Common myeloid progenitor, CD34-positive (primary cell): ENCODE measurements around the gene PLEKHO2.

Source experiments
- CTCF ChIA-PET: fragments of 350-600 bp; sonication (Branson Sonifier 250); formaldehyde crosslinking; loops from one replicate; lab custom pipeline; 2021; ENCODE audit warnings: antibody characterized with exemption; lab: Charles Lee
- POLR2A ChIA-PET: fragments of 350-600 bp; sonication (Branson Sonifier 250); formaldehyde crosslinking; loops from one replicate; lab custom pipeline; 2021; ENCODE audit warnings: antibody characterized with exemption; lab: Charles Lee
- DNase-seq, 3 donors: peaks; one replicate each; pipeline versions ENCODE4 v3.0.0 to v3.0.0-alpha.2; 2013
- H3K27ac ChIP-seq, 2 experiments: 1 replicate in 1 of 2; 2 replicates in 1 of 2; pipeline ENCODE4 v1.7.0; 2013; ENCODE audit warnings: inconsistent platforms in 2 of 2, low read length in 2 of 2, mild to moderate bottlenecking in 2 of 2, low read depth in 1 of 2, moderate library complexity in 1 of 2; ENCODE audit not compliant: severe bottlenecking in 2 of 2, insufficient read depth in 1 of 2, poor library complexity in 1 of 2
- H3K27me3 ChIP-seq, 5 experiments: replicated peaks in 2 of 5; 1 replicate in 3 of 5; 2 replicates in 2 of 5; pipeline versions ENCODE4 v1.6.1 to v1.7.0; 2013; ENCODE audit warnings: low read length in 4 of 5, mild to moderate bottlenecking in 2 of 5, moderate library complexity in 2 of 5, inconsistent platforms in 1 of 5; ENCODE audit not compliant: insufficient read depth in 5 of 5, control insufficient read depth in 4 of 5
- H3K36me3 ChIP-seq, 4 experiments: 1 replicate in 2 of 4; 2 replicates in 2 of 4; pipeline versions ENCODE4 v1.6.1 to v1.7.0; 2013; ENCODE audit warnings: low read length in 3 of 4, control low read depth in 1 of 4, mild to moderate bottlenecking in 1 of 4; ENCODE audit not compliant: control insufficient read depth in 4 of 4, insufficient read depth in 4 of 4
- H3K4me1 ChIP-seq, 4 experiments: 1 replicate in 3 of 4; 2 replicates in 1 of 4; pipeline versions ENCODE4 v1.6.1 to v1.7.1; 2013; ENCODE audit warnings: low read length in 3 of 4, mild to moderate bottlenecking in 3 of 4, control low read depth in 1 of 4, inconsistent platforms in 1 of 4, moderate library complexity in 1 of 4; ENCODE audit not compliant: control insufficient read depth in 4 of 4, insufficient read depth in 4 of 4; ENCODE audit errors: control extremely low read depth in 1 of 4
- H3K4me3 ChIP-seq, 7 experiments: 1 replicate in 4 of 7; 2 replicates in 3 of 7; pipeline versions ENCODE4 v1.5.1 to v1.7.0; 2013; ENCODE audit warnings: mild to moderate bottlenecking in 7 of 7, low read length in 6 of 7, moderate library complexity in 6 of 7, inconsistent platforms in 2 of 7, low read depth in 2 of 7, control low read depth in 1 of 7; ENCODE audit not compliant: insufficient read depth in 4 of 7, control insufficient read depth in 1 of 7; ENCODE audit errors: extremely low read depth in 1 of 7
- H3K9me3 ChIP-seq, 5 experiments: 1 replicate in 4 of 5; 2 replicates in 1 of 5; pipeline versions ENCODE4 v1.6.1 to v1.7.1; 2013; ENCODE audit warnings: low read length in 4 of 5, mild to moderate bottlenecking in 2 of 5, inconsistent platforms in 1 of 5, low read depth in 1 of 5, moderate library complexity in 1 of 5; ENCODE audit not compliant: control insufficient read depth in 4 of 5, insufficient read depth in 2 of 5; ENCODE audit errors: control extremely low read depth in 1 of 5
- WGBS: methylation state at CpG from one replicate; pipeline ENCODE4 v1.1.5; 2013; ENCODE audit not compliant: insufficient coverage; 5-methylcytosine and 5-hydroxymethylcytosine counted together

Gene PLEKHO2

DNA sequence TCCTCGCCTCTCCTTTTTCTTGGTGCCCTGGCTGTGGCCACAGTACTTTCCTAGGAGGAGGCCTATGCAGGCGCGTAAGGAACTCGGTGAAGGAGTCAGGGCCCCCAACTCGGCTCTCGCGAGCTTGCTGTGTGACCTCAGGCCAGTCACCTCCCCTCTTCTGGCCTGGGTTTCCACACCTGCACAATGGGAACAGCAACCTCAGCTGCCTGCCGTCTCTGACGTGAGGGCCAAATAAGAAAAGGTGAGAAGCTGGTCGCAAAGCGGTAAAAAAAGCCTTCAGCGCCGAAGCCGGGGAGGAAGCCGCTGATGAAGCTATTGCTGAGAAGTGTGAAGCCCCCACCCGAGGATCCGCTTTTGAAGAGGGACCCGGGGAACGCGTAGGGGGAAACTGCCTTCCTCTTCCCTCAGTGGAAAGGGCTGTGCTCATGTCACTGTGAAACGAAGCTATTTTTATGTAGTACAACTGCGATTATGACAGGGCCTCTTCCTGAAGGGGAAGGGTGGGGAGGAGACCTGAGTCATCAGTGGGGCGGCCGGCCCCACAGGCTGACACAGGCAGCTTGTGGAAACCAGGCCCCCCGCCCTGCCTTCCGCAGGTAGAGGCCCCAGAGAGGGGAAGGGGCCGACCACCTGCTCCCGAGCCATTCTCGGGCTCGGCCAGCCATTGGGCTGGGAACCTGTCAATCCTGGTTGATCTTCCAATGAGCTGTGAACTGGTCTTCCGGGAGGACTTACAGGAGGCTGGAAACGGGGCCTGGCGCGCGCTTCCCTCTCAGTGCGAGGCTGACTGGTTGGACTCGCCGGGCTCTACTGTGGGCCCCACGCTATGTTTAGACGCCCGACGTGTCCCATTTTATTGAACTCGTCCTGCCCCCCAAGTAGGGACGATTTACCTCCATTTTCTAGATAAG, 52.0 kb downstream of the PLEKHO2 start:
- peak overlapping the region; percentile 85 to 94 for H3K27ac ChIP-seq
- H3K9me3 ChIP-seq = no peaks in the 10 kb centered on the region
- WGBS = 4% methylated on average over 42 of the region's 44 CpGs
- H3K27me3 ChIP-seq = no peaks in the 10 kb centered on the region
- DNase-seq = peak; percentile 100
- H3K4me1 ChIP-seq = peaks cover 26 to 77% (median 72%) of the 10 kb centered on the region in 4 experiments
- no peaks in the 10 kb centered on the region for H3K36me3 ChIP-seq
- peak overlapping the region in 6 of 7 experiments; percentile 30 to 68 (median 62) for H3K4me3 ChIP-seq
- ChIA-PET CTCF (interaction anchor here (0.6 to 5.0 kb wide), 16 partner anchors 11 to 209 kb away, joined by 3 to 48 read pairs (median 8); partner anchors contain the start of gene PLEKHO2), POLR2A (interaction anchor here (0.6 to 4.0 kb wide), 11 partner anchors 11 to 278 kb away, joined by 3 to 67 read pairs (median 4); partner anchors contain the start of genes PIF1 and PLEKHO2)

DNA sequence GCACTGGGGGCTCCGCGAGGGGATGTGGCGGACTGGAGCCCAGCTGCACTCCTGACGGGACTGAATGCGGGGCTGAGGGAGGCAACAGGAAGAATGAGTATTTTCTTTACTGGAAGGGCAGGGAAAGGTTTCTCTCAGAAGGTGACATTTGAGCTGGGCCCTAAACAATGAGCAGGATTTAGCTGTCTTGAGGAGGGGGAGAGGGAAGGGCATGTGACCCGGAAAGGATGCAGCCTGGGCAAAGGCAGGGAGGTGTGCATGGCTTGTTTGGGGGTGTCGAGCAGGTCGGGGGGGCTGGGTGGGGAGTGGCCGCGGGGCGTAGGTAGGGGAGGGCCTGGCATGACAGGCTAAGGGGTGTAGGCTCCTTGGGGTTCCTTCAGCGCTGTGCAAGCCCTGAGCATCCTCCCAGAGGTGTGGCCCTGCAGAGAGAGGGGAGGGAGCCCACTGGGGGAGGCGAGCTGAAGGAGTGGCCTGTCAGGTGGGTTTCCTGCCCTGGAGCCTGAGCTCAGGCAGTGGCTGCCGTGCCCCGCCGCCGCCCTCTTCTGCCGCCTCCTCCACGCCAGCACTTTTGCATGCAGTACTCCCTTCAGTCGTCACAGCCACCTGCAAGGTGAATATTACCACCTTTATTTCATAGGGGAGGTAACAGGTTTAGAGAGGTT, 52.8 kb downstream of the PLEKHO2 start:
- H3K4me3 ChIP-seq = peak overlapping the region in 6 of 7 experiments; percentile 30 to 68 (median 62)
- H3K4me1 ChIP-seq = peaks cover 26 to 77% (median 72%) of the 10 kb centered on the region in 4 experiments
- no peaks in the 10 kb centered on the region for H3K27me3 ChIP-seq
- H3K27ac ChIP-seq = peak overlapping the region; percentile 78 to 94
- 7% methylated on average over 11 of the region's 20 CpGs for WGBS
- H3K9me3 ChIP-seq = no peaks in the 10 kb centered on the region
- ChIA-PET POLR2A (interaction anchor here (0.6 to 4.0 kb wide), 12 partner anchors 11 to 1857 kb away, joined by 3 to 67 read pairs (median 4); partner anchors contain the start of genes PIF1 and PLEKHO2), CTCF (interaction anchor here (0.6 to 5.0 kb wide), 21 partner anchors 11 to 209 kb away, joined by 3 to 48 read pairs (median 5); partner anchors contain the start of gene PLEKHO2)
- peak in 2 of 3 donors; percentile 63 to 76 for DNase-seq
- no peaks in the 10 kb centered on the region for H3K36me3 ChIP-seq

DNA sequence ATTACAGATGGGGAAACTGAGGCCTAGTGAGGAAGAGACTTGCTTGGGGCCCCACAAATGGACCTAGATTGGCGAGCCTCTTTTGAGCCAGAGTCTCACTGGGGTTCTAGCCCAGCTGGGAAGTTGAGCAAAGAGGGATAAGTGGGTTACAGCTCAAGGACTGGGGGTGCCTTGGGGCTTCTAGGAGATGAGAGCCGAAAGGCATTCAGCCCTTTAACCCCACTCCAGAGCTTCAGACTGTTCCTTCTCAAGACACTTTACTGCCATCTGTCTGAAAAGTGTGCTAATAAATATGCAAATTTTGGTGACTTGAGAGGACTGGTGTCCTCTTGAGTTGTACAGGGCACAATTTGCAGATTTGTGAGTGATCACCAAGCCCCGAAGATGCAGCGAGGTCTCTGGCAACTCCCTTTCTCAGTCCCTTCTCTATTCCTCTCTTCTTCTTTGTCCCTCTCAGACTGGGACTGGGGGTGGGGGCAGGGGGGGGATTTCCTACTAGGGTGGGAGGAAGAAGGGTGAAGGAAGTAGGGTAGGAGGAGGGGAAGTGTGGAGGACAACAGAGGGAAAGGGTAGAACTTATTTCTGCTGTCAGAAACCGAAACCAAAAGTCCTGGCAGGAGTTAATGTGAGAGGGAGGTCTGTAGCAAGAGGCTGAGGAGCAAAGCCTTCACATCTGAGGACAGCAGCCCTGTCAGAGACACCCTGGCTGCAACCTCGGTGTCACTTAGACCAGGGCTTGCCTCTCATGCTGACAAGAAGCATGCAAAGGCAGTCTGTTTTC, 53.8 kb downstream of the PLEKHO2 start:
- peak overlapping the region; percentile 7 to 68 (median 61) for H3K4me3 ChIP-seq
- DNase-seq = peak; percentile 72 to 86 (median 85)

DNA sequence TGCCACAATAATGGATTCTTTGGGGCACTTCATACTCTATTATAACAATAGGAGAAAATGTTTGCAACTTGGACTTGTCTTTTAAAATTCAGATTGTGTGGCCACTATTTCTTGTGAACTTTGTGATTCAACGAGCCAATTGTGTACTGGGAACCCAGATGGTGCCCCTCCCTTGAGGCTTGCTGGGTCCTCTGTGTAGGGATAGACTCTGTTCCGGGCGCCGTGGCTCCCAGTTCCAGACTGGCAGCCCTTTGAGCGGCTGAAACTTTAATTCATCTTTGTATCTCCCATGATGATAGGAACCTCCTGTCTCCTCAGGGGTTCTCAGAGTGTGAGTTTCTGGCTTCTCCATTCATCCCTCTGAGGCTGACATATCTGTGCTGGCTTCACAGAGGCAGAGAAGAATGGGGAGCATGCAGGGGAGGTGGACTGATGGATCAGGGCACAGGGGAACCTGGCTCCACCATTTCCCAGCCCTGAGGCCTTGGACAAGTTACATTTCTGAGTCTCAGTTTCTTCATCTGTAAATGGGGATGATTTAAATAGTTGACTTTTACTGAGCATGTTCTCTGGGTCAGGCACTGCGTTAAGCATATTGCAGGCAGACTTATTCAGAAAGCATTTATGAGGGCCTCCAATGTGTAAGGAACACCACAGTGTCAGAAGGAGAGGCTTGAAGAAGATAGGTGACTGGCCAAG, 54.8 kb downstream of the PLEKHO2 start:
- no peaks in the 10 kb centered on the region for H3K27me3 ChIP-seq
- no peak for DNase-seq
- CTCF ChIA-PET = interaction anchor here (0.9 to 2.6 kb wide), 3 partner anchors 10 to 53 kb away, joined by 3 to 11 read pairs (median 4); no protein-coding TSS in a partner anchor
- no peaks in the 10 kb centered on the region for H3K36me3 ChIP-seq
- WGBS = 83% methylated on average over 6 of the region's 6 CpGs
- peak overlapping the region; percentile 21 to 38 for H3K27ac ChIP-seq
- peaks cover 0 to 9% (median 3%) of the 10 kb centered on the region in 5 experiments for H3K9me3 ChIP-seq
- POLR2A ChIA-PET = no interaction called here
- peak overlapping the region in 3 of 7 experiments; percentile 61 to 68 (median 65) for H3K4me3 ChIP-seq
- H3K4me1 ChIP-seq = peaks cover 25 to 68% (median 65%) of the 10 kb centered on the region in 4 experiments

More for the DNA sequence above, 53.8 kb downstream of the PLEKHO2 start:
- no peaks in the 10 kb centered on the region for H3K36me3 ChIP-seq
- whole genome bisulfite sequencing = 7% methylated on average over 3 of the region's 6 CpGs
- H3K27me3 ChIP-seq = no peaks in the 10 kb centered on the region
- H3K27ac ChIP-seq = peak overlapping the region; percentile 58 to 94
- no peaks in the 10 kb centered on the region for H3K9me3 ChIP-seq
- peaks cover 26 to 77% (median 72%) of the 10 kb centered on the region in 4 experiments for H3K4me1 ChIP-seq
- ChIA-PET CTCF (interaction anchor here (0.7 to 5.0 kb wide), 15 partner anchors 10 to 210 kb away, joined by 3 to 48 read pairs (median 5); partner anchors contain the start of gene PLEKHO2), POLR2A (interaction anchor here (0.6 to 4.0 kb wide), 5 partner anchors 10 to 1856 kb away, joined by 3 to 67 read pairs (median 6); partner anchors contain the start of gene PLEKHO2)

DNA sequence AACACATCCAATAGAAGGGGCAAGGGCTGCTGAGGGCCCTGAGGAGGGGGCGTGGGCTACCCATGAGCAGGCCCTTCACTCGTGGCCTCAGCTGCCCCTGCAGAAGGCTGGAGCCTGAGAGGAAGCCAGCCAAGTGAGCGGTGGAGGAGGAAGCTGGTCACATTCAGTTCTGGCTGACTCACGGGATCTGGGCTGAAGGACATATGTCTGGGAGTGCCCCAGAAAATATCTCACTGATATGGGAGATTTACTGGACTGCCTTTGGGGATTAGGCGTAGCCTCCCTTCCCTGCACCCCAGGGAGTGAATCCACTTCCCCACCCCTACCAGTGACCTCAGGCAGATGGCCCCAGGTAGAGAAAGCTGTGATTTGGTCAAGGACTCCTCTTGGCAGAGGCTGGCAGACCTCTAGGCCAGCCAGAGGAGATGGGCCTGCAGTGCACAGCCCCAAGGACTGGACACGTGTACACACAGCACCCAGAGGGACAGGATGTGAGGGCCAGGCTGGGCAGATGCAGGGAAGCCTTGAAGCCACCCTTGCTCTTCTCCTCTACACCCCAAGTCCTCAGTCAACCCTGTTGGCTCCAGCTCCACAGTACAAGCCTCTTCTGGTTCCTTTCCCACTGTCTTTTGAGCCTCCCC, 55.8 kb downstream of the PLEKHO2 start:
- peak in 2 of 3 donors; percentile 71 to 79 for DNase-seq
- Histone ChIP-seq H3K9me3 (peaks cover 0 to 9% (median 3%) of the 10 kb centered on the region in 5 experiments), H3K27ac (peak overlapping the region in 1 of 2 experiments; percentile 38), H3K27me3 (no peaks in the 10 kb centered on the region), H3K4me1 (peaks cover 19 to 63% (median 55%) of the 10 kb centered on the region in 4 experiments), H3K36me3 (no peaks in the 10 kb centered on the region), H3K4me3 (peak overlapping the region in 1 of 7 experiments; percentile 16)
- ChIA-PET POLR2A (no interaction called here), CTCF (interaction anchor here (0.9 to 1.6 kb wide), 3 partner anchors 9 to 14 kb away, joined by 3 to 4 read pairs (median 3); no protein-coding TSS in a partner anchor)
- 9% methylated on average over 4 of the region's 6 CpGs for WGBS
